HG03064 (cell line): ENCODE data around the gene STARD5.

Experiments used
- ATAC-seq: cut with Tn5 transposase; IDR thresholded peaks from one replicate; pipeline ENCODE4 v1.9.1; 2021; ENCODE audit warnings: low read depth; ENCODE audit not compliant: unreplicated experiment

The STARD5 gene

GRCh38 chr15:81261172-81261811, 62.6 kb downstream of the STARD5 start:
- ATAC-seq, result no peak

DNA sequence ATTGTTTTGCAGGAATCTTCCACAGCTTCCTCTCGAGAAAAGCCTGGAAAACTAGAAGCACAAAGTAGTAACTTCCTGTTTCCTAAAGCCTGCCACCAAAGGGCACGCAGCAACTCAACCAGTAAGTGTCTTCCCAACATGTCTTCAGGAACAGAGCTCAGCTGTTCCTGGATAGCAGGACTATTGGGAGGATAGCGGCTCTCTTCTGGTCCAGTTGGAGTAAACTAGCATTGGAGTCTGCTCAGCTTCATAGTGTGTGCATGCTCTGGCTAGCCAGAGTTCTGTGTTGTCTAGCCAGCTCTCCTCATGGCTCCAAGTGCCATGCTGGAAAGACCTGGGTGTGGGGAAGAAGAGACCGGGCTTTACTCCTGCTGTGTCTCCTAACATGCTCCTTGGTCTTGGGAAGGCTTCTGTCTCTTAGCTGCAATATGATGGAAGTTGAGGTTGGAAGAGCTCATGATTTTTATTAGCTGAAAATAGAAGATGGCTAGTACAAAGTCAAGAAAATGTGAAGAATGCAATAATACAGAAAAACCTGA, 64.1 kb downstream of the STARD5 start:
- no peak for ATAC-seq
